Neural cell (in vitro differentiated cells): ENCODE results near the gene PLP1. TPM values are rescaled to one million over a fixed set of nuclear protein-coding genes. Genes with fewer than 3 reads are reported as not detected.

Experiments used
- H2AFZ ChIP-seq: fragments of 200-600, 300-800 bp; sonication (generic), shearing (Covaris generic); 2 replicates; pipeline ENCODE4 v1.6.0; 2014; ENCODE audit warnings: low read depth, mild to moderate bottlenecking, antibody characterized with exemption, low read length, moderate library complexity
- H3F3A ChIP-seq: fragments of 200-600 bp; shearing (Covaris generic); 2 replicates; pipeline ENCODE4 v1.6.1; 2016; ENCODE audit warnings: mild to moderate bottlenecking, moderate library complexity, mixed read lengths, antibody characterized with exemption, low read length; ENCODE audit not compliant: insufficient read depth, poor library complexity, severe bottlenecking
- H3K27ac ChIP-seq: fragments of 200-600, 300-800 bp; sonication (generic), shearing (Covaris generic); 2 replicates; pipeline ENCODE4 v1.5.1; 2014; ENCODE audit warnings: mild to moderate bottlenecking, low read length, moderate library complexity
- H3K27me3 ChIP-seq: fragments of 300-800, 200-600 bp; sonication (generic), shearing (Covaris generic); 2 replicates; pipeline ENCODE4 v1.6.0; 2014; ENCODE audit warnings: mild to moderate bottlenecking, low read depth, low read length, moderate library complexity; ENCODE audit not compliant: insufficient read depth
- H3K36me3 ChIP-seq: fragments of 300-800, 200-600 bp; sonication (generic), shearing (Covaris generic); 2 replicates; pipeline ENCODE4 v1.5.1; 2014; ENCODE audit warnings: mild to moderate bottlenecking, antibody characterized with exemption, low read length, moderate library complexity; ENCODE audit not compliant: insufficient read depth
- H3K4me2 ChIP-seq: fragments of 300-800, 200-600 bp; sonication (generic), shearing (Covaris generic); 2 replicates; pipeline ENCODE4 v1.6.0; 2014; ENCODE audit warnings: mild to moderate bottlenecking, low read length
- H3K4me3 ChIP-seq: fragments of 300-800, 200-600 bp; sonication (generic), shearing (Covaris generic); 2 replicates; pipeline ENCODE4 v1.5.1; 2014; ENCODE audit warnings: mild to moderate bottlenecking, low read length, moderate library complexity
- H3K79me2 ChIP-seq: fragments of 200-600 bp; shearing (Covaris generic); replicated peaks from 2 replicates; pipeline ENCODE4 v1.6.0; 2014; ENCODE audit warnings: mild to moderate bottlenecking, low read length, moderate library complexity; ENCODE audit not compliant: insufficient read depth
- H3K9ac ChIP-seq: fragments of 300-800, 200-600 bp; sonication (generic), shearing (Covaris generic); 2 replicates; pipeline ENCODE4 v1.6.1; 2016; ENCODE audit warnings: mild to moderate bottlenecking, low read length, mixed read lengths
- H3K9me2 ChIP-seq: fragments of 200-600 bp; shearing (Covaris generic); 2 replicates; pipeline ENCODE4 v1.6.1; 2016; ENCODE audit warnings: mild to moderate bottlenecking, low read length, mixed read lengths; ENCODE audit not compliant: insufficient read depth
- H3K9me3 ChIP-seq: fragments of 200-600, 300-800 bp; sonication (generic), shearing (Covaris generic); 2 replicates; pipeline ENCODE4 v1.6.1; 2016; ENCODE audit warnings: mild to moderate bottlenecking, mixed run types, low read length, moderate library complexity, mixed read lengths
- H4K20me1 ChIP-seq: fragments of 200-600 bp; shearing (Covaris generic); 2 replicates; pipeline ENCODE4 v1.6.1; 2016; ENCODE audit warnings: mild to moderate bottlenecking, mixed run types; ENCODE audit not compliant: insufficient read depth
- EP300 ChIP-seq: fragments of 450-650 bp; conservative IDR thresholded peaks from 2 replicates; pipeline ENCODE4 v1.6.1; 2014; ENCODE audit warnings: antibody characterized with exemption, mild to moderate bottlenecking, moderate library complexity; ENCODE audit not compliant: poor library complexity, severe bottlenecking
- EZH2 ChIP-seq: fragments of 200-600, 300-800 bp; shearing (Covaris generic), sonication (generic); IDR thresholded peaks from 2 replicates; pipeline ENCODE4 v1.6.1; 2014; ENCODE audit warnings: antibody characterized with exemption, low read length, borderline replicate concordance, mild to moderate bottlenecking; ENCODE audit not compliant: insufficient read depth, poor library complexity, severe bottlenecking
- MXI1 ChIP-seq: fragments of 450-650 bp; conservative IDR thresholded peaks from 2 replicates; pipeline ENCODE4 v1.6.1; 2014; ENCODE audit warnings: antibody characterized with exemption, mild to moderate bottlenecking; ENCODE audit not compliant: poor library complexity, severe bottlenecking
- POLR2AphosphoS5 ChIP-seq: IDR thresholded peaks from 2 replicates; pipeline ENCODE4 v1.6.1; 2012
- RAD21 ChIP-seq: fragments of 450-650 bp; conservative IDR thresholded peaks from 2 replicates; pipeline ENCODE4 v1.6.1; 2014; ENCODE audit warnings: antibody characterized with exemption, mild to moderate bottlenecking, moderate library complexity
- SMC3 ChIP-seq: fragments of 450-650 bp; conservative IDR thresholded peaks from 2 replicates; pipeline ENCODE4 v1.6.1; 2014; ENCODE audit warnings: antibody characterized with exemption, mild to moderate bottlenecking, moderate library complexity; ENCODE audit not compliant: poor library complexity
- TAF1 ChIP-seq: IDR thresholded peaks from 2 replicates; pipeline ENCODE4 v1.6.1; 2012; ENCODE audit warnings: low read depth
- polyA plus RNA-seq: library from polyadenylated mRNA; depleted of rRNA; stranded (reverse); fragments of >200 nt; gene quantifications from 2 replicates; pipeline ENCODE4 v1.2.3, GENCODE V29; 2014
- TF ChIP-seq, protein P1 (sequence below): IDR thresholded peaks from 2 replicates; pipeline ENCODE4 v1.6.1; 2012; ENCODE audit warnings: borderline replicate concordance
- TF ChIP-seq, protein P2 (sequence below): fragments of 450-650 bp; IDR thresholded peaks from 2 replicates; pipeline ENCODE4 v1.5.1; 2014; ENCODE audit warnings: antibody characterized with exemption, mild to moderate bottlenecking, moderate library complexity; ENCODE audit not compliant: poor library complexity, severe bottlenecking

Gene PLP1
- polyA plus RNA-seq, 1 donor from 2014 or later: 0.71 TPM

DNA sequence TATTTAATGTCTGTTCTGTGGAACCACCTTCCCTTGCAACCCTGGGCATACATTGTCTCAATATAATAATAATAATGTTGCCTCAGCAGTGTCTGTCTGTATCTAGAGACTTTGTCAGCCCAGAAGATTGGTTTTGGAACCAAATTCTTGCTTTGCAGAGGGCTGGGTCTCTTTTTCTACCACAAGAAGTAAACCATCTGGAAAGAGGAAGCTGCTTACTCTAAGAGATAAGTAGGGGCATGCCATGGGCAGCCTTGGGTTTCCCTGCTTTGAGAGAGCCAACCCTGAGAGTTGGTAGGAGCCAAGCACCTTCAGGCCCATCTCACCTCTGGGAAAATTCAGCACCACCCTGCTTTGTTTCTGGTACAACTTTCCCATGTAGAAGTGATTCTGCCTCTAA, 38.9 kb upstream of the PLP1 start:
- Histone ChIP-seq H3K79me2 (no peaks in the 10 kb centered on the region), H3K9me3 (no peaks in the 10 kb centered on the region), H3K9me2 (no peaks in the 10 kb centered on the region), H3F3A (no peaks in the 10 kb centered on the region), H3K27me3 (no peaks in the 10 kb centered on the region), H4K20me1 (no peaks in the 10 kb centered on the region), H2AFZ (no peak overlapping the region), H3K4me2 (no peak overlapping the region), H3K36me3 (no peaks in the 10 kb centered on the region), H3K9ac (no peak overlapping the region), H3K27ac (no peak overlapping the region), H3K4me3 (no peak overlapping the region)
- TF ChIP-seq RAD21 (no peak), POLR2AphosphoS5 (no peak), EP300 (no peak), MXI1 (no peak), TAF1 (no peak), SMC3 (no peak), EZH2 (no peak)
- TF ChIP-seq, protein P1, sequence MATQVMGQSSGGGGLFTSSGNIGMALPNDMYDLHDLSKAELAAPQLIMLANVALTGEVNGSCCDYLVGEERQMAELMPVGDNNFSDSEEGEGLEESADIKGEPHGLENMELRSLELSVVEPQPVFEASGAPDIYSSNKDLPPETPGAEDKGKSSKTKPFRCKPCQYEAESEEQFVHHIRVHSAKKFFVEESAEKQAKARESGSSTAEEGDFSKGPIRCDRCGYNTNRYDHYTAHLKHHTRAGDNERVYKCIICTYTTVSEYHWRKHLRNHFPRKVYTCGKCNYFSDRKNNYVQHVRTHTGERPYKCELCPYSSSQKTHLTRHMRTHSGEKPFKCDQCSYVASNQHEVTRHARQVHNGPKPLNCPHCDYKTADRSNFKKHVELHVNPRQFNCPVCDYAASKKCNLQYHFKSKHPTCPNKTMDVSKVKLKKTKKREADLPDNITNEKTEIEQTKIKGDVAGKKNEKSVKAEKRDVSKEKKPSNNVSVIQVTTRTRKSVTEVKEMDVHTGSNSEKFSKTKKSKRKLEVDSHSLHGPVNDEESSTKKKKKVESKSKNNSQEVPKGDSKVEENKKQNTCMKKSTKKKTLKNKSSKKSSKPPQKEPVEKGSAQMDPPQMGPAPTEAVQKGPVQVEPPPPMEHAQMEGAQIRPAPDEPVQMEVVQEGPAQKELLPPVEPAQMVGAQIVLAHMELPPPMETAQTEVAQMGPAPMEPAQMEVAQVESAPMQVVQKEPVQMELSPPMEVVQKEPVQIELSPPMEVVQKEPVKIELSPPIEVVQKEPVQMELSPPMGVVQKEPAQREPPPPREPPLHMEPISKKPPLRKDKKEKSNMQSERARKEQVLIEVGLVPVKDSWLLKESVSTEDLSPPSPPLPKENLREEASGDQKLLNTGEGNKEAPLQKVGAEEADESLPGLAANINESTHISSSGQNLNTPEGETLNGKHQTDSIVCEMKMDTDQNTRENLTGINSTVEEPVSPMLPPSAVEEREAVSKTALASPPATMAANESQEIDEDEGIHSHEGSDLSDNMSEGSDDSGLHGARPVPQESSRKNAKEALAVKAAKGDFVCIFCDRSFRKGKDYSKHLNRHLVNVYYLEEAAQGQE: no peak
- TF ChIP-seq, protein P2, sequence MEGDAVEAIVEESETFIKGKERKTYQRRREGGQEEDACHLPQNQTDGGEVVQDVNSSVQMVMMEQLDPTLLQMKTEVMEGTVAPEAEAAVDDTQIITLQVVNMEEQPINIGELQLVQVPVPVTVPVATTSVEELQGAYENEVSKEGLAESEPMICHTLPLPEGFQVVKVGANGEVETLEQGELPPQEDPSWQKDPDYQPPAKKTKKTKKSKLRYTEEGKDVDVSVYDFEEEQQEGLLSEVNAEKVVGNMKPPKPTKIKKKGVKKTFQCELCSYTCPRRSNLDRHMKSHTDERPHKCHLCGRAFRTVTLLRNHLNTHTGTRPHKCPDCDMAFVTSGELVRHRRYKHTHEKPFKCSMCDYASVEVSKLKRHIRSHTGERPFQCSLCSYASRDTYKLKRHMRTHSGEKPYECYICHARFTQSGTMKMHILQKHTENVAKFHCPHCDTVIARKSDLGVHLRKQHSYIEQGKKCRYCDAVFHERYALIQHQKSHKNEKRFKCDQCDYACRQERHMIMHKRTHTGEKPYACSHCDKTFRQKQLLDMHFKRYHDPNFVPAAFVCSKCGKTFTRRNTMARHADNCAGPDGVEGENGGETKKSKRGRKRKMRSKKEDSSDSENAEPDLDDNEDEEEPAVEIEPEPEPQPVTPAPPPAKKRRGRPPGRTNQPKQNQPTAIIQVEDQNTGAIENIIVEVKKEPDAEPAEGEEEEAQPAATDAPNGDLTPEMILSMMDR: no peak

DNA sequence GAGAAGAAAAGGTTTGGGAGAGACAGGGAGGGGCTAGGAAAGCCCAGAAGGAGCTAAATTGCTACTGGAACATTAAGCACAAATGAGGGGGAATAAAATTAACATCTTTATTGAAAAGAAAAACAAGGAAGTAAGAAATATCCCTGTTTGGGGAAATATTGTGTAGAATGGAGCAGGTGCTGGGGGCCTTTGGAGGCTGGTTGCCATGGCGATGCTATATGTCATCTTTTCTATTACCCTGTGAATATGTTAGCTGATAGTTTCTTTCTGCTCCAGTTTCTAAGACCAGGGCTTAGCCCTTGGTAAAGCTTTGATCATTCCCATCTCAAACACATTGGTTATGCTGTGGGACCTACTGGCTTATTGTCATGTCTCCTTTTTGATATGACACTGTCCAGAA, 37.2 kb upstream of the PLP1 start:
- H3K36me3 ChIP-seq: no peaks in the 10 kb centered on the region
- H3K79me2 ChIP-seq: no peaks in the 10 kb centered on the region
- H3K27me3 ChIP-seq: no peaks in the 10 kb centered on the region
- H3K27ac ChIP-seq: peak overlapping the region; percentile 72
- no peaks in the 10 kb centered on the region for H3F3A ChIP-seq
- peak overlapping the region; percentile 60 for H2AFZ ChIP-seq
- no peak overlapping the region for H3K4me2 ChIP-seq
- no peaks in the 10 kb centered on the region for H3K9me2 ChIP-seq
- H3K4me3 ChIP-seq: peak overlapping the region; percentile 30
- no peaks in the 10 kb centered on the region for H4K20me1 ChIP-seq
- no peak for TF ChIP-seq EZH2
- TF ChIP-seq SMC3: no peak
- TF ChIP-seq POLR2AphosphoS5: no peak
- TF ChIP-seq, protein P2: no peak
- no peak for TF ChIP-seq RAD21
- TF ChIP-seq EP300: no peak
- TF ChIP-seq MXI1: no peak
- TF ChIP-seq, protein P1: no peak
- TF ChIP-seq TAF1: no peak
- peak overlapping the region; percentile 44 for H3K9ac ChIP-seq
- H3K9me3 ChIP-seq: no peaks in the 10 kb centered on the region
